Stimulated activated CD8-positive, alpha-beta memory T cell treated with anti-CD3 and anti-CD28 coated beads, Interleukin-15, amount 100 ng/mL, for 24 hours (primary cell): ENCODE results near the gene RFX7.

ENCODE experiments used
- DNase-seq: peaks from one replicate; pipeline ENCODE4 v3.0.0-alpha.2; 2020; ENCODE audit warnings: low read depth

Gene RFX7

DNA sequence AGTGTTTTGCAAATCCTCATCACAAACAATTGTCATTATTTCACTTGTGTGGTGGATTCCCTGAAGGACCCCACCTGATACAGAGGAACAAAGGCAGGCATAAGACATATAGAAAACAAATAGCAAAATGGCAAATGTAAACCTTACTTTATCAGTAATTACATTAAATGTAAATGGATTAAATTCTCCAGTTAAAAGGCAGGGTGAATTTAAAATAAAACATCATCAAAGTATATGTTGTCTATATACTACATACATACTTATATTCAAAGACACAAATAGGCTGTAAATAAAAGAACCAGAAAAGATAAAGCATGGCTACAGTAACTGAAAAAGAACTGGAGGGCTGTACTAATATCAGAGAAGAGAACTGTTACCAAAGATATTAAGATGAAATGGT lies 117.3 kb downstream of the RFX7 start:
- no peak for DNase-seq

DNA sequence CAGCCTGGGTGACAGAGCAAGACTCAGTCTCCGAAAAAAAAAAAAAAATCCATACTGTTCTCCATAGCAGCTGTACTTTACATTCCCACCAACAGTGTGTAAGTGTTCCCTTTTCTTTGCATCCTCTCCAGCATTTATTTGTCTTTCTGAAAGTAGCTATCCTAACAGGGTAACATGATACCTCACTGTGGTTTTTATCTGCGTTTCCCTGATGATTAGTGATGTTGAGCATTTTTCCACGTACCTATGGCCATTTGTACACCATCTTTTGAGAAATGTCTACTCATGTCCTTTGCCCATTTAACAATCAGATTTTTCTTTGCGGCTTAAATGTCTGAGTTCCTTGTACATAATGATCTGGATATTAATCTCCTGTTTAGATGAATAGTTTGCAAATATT lies 119.3 kb downstream of the RFX7 start:
- no peak for DNase-seq

DNA sequence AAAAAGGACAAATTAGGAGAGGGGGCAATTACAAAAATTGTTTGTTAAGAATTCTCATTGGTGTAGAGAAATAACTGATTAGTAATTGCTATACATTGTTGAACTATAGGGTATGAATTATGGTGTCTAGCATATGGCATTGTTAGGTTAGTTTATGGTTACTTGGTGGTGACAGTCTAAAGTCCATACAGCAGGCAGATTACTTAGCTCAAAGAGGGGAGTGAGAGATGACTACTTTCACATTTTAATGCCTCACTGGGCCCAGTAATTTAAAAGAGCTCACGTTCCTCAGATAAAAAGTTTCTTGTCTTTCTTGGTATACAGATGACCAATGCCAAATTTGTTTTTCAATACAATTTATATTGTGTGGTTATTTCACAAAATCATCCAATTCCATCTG lies 137.8 kb downstream of the RFX7 start:
- DNase-seq = no peak

DNA sequence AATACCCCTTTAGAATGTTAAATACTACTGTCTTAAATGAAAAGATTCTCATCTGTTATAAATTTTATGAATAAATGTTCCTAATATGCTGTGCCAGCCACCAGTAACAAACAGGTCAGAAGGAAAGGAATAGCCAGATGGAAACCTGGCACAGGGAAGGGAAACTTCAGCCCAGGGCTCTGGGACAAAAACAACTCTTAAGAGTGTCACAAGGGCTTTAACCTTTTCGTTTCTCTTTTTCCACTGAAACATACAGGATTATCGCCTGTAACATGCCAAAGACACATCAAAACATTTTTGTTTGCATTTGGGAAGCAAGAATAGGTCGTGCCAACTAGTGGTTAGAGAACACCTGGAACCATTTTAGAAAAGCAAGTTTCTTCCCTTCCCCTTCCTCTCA lies 141.2 kb downstream of the RFX7 start:
- DNase-seq = no peak

DNA sequence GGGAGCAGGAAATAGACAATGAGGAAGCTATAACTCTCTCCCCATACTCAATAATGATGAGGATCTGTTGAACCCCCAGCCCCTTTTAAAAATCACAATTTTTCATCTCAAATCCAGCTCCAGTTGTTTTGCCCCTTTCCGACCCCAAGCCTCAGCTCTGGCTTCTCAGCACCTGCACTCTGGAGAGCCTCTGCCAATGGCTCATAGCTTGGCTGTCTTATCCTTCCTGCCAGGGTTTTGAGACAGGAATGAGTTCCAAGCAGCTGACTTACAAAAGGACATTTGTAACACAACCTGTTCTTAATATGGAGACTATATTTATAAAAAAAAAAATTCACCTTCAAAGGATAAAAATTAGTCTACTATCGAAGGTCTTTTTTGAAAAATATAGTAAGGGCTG lies 144.4 kb downstream of the RFX7 start:
- DNase-seq = no peak

DNA sequence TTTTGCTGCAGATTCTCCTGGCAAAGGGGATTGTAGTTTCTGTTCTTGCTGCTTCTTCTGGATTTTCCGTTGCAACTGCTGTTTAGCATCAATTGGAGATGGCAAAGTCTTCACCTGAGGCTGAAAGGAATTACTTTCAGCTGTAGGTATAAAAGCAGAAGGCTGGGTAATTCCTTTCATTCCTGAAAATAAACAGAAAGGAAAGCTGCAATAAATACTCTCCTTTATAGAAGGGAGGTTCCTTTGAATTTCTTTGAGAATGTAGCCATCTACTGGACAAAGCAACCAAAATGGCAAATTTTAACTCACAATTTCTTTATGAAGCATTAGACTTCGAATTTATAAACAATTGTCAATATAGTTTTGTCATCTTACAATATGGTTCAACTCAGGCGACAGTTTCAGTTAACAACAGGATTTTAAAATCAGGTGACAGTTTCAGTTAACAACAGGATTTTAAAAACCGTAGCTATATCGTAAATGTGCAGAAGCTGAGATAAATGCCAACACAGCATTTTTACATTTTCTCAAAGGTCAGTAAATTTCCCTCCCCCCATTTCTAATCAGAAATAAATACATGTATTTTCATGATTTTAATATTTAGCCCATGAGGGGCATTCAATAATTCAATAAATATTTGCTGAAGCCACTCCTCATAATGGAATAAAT lies 145.3 kb downstream of the RFX7 start:
- DNase-seq = no peak

DNA sequence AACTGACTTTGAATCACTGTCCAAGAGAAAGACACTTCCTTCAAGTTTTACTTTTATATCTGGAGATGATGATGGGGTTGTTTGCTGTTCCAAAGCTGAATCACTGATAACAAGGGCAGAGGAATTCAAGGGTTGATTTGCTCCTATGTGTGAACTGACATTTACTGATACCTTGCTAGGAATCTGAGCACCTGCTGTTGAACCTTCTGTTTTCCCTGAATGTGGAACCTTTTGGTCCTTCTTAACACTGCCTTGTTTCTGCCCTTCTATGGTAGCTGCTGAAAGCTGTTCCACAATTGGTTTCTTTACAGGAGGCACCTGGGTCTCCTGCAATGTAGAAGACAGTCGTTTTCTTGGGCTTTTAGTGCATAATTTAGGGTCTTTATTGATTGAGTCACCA lies 148.3 kb downstream of the RFX7 start:
- DNase-seq = no peak

DNA sequence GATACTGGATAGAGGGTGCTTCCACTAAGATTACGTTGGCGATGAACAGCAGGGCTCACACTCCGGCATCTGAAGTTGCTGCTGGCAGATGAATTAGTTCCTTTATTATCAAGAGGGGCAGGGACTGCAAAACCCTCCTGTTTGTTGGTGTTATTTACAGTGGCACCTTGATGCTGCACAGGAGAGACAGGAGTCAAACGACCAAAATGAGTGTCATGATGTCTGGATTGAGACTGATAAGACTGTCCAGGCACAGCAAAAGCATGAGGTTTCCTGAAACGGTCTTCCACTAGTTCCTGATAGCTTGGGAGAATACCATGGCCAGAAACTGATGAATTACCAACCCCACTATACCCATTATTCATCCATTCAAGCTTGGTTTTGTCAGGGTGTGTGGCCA lies 149.5 kb downstream of the RFX7 start:
- no peak for DNase-seq

DNA sequence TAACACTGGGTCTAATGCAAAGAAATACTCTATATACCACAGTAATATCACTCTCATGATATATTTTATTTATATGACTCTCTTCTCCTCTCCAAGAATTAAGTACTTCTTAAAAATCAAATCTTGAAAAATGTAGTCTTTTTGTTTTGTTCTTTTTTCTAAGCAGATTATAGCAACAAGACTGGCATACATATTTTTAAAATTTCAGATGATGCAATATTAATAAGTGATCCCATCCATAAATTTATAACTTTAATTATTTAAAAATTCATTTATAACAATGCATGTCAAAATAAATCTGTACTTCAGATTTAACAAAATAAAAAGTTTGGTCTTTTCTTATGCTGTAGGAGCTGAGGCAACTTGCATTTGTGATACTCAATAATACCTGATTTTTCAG lies 155.3 kb downstream of the RFX7 start:
- DNase-seq = no peak

DNA sequence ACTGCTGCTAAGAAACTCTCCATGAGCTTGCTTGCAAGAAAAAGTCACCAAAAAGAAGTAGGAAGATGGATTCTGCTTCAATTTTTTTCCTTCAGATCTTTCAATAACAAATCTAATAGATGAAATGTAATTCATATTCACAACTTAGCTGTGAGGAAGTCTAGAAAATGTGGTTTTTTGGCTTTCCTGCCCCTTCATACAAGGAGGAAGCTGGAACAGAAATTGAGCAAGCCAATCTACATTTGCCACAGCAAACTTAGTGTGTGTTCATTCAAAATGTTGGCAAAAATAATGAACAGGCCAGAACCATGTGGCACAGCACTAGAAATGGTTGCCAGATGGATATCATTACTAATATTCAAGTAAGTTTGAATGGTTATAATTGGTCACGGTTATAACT lies 157.1 kb downstream of the RFX7 start:
- no peak for DNase-seq

DNA sequence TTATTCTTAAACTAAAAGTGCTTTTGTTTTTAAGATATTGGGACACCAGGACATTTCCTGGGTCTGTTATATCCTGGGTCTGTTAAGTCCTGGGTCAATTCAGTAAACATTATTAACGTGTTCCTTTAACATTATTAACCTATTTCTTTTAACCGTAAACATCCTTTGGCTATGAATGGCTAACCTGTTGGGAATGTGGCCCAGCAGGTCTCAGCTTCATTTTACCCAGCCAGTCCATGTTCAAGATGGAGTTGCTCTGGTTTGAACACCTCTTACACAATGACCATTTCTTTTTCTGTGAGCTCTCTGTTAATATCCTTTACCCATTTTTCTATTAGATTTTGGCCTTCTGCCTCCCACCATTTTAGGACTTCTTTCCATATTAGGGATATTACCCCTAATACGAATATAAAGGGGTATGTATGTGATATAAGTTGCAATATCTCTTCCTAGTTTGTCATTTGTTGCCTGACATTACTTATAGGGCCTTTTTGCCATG lies 161.4 kb downstream of the RFX7 start:
- DNase-seq = no peak

DNA sequence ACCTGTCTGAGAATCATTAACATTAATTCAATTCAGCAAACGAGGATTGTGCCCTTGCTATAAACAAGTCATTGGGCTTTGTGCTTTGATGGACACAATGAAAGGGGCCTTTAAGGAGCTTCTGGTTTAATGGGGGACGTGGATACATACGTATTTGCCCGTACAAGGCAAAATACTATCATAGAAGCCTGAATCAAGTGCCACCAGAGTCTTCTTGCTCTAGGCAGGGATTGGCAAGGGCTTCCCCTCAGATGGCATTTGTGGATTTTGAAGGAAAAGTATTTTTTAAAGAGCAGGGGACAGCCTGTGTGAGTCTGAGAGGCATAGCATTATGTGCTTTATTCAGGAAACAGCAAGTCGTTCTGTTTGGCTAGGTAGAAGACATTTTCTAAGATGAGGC lies 166.6 kb downstream of the RFX7 start:
- no peak for DNase-seq

DNA sequence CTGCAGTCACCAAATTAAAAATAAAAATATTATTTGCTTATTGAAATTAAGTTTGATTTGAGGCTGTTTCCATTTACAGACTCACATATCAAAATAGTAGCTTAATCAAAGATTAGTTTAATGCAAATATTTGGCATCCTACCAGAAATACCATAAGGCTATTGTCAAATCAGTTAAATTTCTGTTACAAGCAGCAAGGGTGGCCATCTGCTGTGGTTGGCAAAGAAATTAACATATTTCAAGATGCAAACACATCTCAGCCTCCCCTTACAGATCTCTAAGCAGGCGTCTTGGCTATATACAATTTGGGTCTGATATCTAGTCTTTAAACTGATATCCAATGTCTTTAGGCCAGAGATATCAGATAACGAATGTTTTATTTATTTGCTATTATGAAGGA lies 167.0 kb downstream of the RFX7 start:
- no peak for DNase-seq

DNA sequence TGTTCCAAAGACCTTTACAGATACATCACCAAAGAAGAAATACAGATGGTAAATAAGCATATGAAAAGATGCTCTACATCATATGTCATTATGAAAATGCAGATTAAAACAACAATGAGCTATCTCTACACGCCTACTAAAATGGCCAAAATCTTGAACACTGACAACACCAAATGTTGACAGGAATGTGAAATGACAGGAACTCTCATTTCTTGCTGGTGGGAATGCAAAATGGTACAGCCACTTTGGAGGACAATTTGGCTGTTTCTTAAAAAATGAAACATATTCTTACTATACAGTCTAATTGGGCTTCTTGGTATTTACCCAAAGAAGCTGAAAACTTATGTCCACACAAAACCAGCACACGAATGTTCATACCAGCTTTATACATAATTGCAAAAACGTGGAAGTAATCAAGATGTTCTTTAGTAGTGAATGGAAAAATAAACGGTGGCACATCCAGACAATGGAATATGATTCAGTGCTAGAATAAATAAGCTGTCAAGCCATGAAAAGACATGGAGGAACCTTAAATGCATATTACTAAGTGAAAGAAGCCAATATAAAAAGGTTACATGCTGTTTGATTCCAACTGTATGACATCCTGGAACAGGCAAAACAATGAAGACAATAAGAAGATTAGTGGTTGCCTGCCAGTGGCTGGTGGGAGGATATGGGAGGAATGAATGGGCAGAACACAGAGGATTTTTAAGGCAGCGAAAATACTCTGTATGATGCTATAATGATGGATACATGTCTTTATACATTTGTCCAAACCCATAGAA lies 169.0 kb downstream of the RFX7 start:
- no peak for DNase-seq

DNA sequence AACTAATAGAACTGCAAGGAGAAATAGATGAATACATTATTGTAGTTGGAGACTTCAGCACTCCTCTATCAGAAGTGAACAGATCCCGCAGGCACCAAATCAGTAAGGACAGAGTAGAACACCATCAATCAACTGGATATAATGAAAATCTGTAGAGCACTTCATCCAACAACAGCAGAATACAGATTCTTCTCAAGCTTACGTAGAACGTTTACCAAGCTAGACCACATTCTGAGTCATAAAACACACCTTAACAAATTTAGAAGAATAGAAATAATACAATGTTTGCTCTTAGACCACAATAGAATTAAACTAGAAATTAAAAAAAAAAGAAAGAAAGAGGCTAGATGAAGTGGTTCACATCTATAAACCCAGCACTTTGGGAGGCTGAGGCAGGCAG lies 179.5 kb downstream of the RFX7 start:
- no peak for DNase-seq

DNA sequence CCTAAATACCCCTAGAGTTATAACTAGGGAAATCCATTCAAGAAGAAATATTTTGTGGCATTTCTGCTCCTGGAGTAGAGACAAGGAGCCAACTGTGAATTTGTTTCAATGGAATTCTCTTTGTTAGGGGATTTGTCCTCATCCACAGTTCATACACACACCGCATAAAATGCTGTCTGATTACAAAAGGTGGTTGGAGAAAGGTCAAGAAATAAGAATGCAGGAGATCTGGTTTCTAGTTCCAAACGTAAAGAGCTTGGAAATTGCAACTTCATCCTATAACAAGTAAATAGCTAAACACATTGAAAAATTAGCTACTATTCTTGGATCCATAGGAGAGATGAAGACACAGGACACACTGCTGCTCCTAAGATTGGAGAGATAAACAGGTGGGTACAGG lies 184.0 kb downstream of the RFX7 start:
- DNase-seq = no peak

DNA sequence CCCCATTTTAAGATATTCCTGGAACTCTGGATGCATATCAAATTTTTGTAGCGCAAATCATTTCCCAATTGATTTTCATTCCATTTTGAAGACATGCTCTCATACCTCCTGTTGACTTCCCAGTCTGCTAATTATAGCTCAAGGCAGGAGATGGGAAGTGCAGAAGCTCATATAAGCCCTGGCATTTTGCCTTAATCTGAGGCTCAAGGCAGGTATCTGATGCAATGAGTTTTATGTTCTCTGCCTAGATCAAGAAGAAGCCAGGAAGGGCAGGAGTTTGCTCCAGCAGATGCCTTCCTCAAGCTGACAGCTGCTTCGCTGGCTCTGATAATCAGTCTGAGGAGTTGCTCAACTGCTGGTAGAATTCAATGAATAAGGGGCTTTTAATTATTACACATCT lies 184.7 kb downstream of the RFX7 start:
- DNase-seq = no peak

DNA sequence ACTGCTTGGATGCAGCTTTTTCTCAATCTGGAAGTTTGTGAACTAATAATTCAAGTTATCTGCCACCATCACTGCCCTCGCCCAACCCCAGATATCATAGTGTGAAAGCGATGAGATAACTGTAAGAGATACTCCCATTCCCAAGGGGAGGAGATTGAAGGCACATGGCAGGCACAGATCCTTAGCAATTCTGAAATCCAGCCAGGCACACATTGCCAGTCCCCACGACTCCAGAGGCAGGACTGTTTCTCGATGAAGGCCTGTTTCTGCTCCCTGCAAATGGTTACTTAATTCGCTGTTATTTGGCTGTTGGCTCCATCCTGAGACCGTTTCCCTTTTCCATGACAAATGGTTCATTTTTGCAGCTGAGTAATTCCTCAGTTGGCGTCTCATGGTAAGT lies 187.1 kb downstream of the RFX7 start:
- no peak for DNase-seq

DNA sequence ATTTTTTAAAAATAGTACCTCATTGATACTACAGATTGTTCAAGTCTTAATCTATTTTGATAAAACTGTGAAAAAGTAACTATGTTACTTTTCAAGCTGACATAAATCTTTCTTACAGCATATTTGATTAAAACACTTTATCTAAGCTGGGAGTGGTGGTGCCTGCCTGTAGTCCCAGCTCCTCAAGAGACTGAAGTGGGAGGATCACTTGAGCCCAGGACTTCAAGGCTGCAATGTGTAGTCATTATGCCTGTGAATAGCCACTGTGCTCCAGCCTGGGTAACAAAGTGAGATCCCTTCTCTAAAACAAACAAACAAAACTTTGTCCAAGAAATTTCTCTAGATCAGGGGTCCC lies 190.7 kb downstream of the RFX7 start:
- DNase-seq = no peak

DNA sequence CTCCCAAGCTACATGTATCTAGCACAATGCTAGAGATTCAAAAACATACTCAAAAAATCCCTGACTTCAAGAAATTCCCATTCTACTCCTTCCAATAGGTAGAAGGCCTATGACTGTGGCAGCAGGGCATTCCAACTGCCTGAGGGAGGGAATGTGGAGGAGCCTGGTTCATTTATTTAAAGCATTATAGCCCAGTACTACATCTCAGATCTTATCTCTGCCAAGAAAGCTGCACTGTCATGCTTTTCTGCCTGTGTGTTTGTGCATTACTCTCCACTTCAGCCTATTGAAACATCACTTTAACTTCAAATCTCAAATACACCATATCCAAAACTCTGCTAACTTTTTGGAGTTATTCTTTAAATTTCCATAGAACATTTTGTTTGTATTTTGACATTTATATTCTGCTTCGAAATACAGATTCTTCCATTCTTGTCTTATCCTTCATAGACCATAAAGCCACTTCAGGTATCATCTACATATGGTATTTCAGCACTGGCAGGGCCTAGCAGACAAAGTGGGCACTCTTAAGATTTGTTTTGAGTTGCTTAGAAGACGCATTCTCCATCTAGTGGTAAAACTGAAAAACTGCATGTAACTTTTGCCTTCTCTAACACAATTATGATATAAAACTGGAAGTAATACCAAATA lies 191.2 kb downstream of the RFX7 start:
- no peak for DNase-seq

DNA sequence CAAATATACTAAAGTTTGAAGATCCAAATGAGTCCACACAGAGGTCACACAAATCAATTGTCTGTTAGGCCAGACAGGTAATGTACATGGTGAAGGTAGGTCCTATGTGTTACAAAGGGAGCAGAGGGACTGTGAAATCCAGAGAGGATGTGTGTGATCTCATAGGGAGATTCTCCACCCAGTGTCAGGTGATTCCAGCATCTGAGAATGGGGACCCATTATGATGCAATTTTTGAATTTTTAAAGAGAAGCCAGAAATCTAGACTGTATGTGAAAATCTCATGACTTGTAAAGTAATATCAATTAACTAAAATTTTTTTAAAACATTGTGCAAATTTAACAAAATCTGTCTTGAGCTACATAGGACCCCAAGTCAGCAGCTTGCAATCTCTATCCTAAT lies 192.0 kb downstream of the RFX7 start:
- DNase-seq = no peak

DNA sequence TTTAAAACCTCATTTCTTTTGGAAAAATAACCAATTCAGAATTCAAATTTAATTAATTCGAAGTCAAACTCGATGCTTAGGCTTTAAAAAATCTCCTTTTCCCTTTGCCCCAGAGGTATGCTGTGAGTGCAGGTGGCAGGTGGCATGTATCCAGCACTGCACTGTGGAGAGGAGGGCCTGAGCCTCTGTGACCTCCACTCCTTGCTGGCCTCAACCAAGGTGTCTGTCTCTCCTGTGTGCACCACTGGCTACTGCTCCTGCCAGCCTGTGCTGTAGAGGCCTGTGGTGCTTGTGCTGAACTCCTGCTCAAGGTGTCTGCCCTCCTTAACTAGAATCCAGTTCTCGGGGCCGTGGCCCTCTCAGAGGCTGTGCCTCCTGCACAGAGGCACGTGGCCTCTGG lies 194.1 kb downstream of the RFX7 start:
- no peak for DNase-seq

DNA sequence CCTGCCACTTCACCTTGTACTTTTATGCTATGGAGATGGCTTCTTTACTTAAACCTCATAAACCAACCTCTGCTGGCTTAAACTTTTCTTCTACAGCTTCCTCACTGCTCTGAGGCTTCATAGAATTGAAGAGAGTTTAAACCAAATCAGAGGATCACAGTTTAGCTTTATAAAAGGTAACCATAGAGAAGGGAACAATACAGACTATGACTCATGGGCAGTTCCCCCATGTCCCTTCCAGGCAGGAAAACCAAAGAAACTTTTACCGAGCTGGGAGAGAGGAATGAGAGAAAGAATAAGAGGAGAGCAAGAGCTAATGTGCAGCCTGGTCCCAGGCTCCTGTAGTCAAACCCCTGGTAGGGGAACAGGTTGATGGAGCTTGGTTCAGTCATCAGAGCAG lies 196.3 kb downstream of the RFX7 start:
- DNase-seq = no peak
